ENCODE data around the gene TCAP.

Gene TCAP

GRCh38 chr17:39665642-39666224 lies 584 bp downstream of the TCAP start:
- H3K27ac ChIP-seq (ENCODE audit: low read depth, low read length, poor library complexity, severe bottlenecking), result no peak overlapping the region
- H3K4me3 ChIP-seq (ENCODE audit: low read depth, low read length, poor library complexity, severe bottlenecking), result no peak overlapping the region
- H3K9ac ChIP-seq (ENCODE audit: low read length), result no peak overlapping the region
- peaks cover 18% of the 10 kb centered on the region; the same call in 1 of the 2 replicates for H3K36me3 ChIP-seq (ENCODE audit: insufficient read depth, low read length)
- TF ChIP-seq EZH2 (IDR thresholded peaks at IDR 0.05; ENCODE audit: borderline replicate concordance, low read length), result no peak
- TF ChIP-seq CTCF (IDR thresholded peaks at IDR 0.05; ENCODE audit: low read length), result peak; percentile 18; the same call in 1 of the 2 replicates
- no peaks in the 10 kb centered on the region for H4K20me1 ChIP-seq (ENCODE audit: insufficient read depth, low read length)
- H3K9me3 ChIP-seq (ENCODE audit: low read length), result no peaks in the 10 kb centered on the region
- H3K79me2 ChIP-seq (ENCODE audit: insufficient read depth, low read length), result no peaks in the 10 kb centered on the region
- H3K4me1 ChIP-seq (ENCODE audit: insufficient read depth, low read length, severe bottlenecking), result peaks cover 11% of the 10 kb centered on the region
- no peak overlapping the region for H2AFZ ChIP-seq (ENCODE audit: low read length)
- H3K9me2 ChIP-seq (ENCODE audit: low read depth, low read length), result no peaks in the 10 kb centered on the region
- H3K27me3 ChIP-seq (ENCODE audit: insufficient read depth, low read length), result peaks cover 13% of the 10 kb centered on the region; the same call in 1 of the 2 replicates
- no peaks in the 10 kb centered on the region for H3F3A ChIP-seq (ENCODE audit: insufficient read depth, low read length)
- no peak overlapping the region for H3K4me2 ChIP-seq (ENCODE audit: low read length)

- Histone ChIP-seq H3K27ac (ENCODE audit: low read depth, low read length, poor library complexity, severe bottlenecking) (no peak overlapping the region), H3K4me1 (ENCODE audit: insufficient read depth, low read length, severe bottlenecking) (peaks cover 11% of the 10 kb centered on the region), H3F3A (ENCODE audit: insufficient read depth, low read length) (no peaks in the 10 kb centered on the region), H3K9me2 (ENCODE audit: low read depth, low read length) (no peaks in the 10 kb centered on the region), H4K20me1 (ENCODE audit: insufficient read depth, low read length) (no peaks in the 10 kb centered on the region), H3K9ac (ENCODE audit: low read length) (no peak overlapping the region), H3K9me3 (ENCODE audit: low read length) (no peaks in the 10 kb centered on the region), H3K4me3 (ENCODE audit: low read depth, low read length, poor library complexity, severe bottlenecking) (no peak overlapping the region), H3K4me2 (ENCODE audit: low read length) (no peak overlapping the region), H3K27me3 (ENCODE audit: insufficient read depth, low read length) (peaks cover 13% of the 10 kb centered on the region; the same call in 1 of the 2 replicates), H3K36me3 (ENCODE audit: insufficient read depth, low read length) (peaks cover 13% of the 10 kb centered on the region; the same call in 1 of the 2 replicates), H3K79me2 (ENCODE audit: insufficient read depth, low read length) (no peaks in the 10 kb centered on the region), H2AFZ (ENCODE audit: low read length) (no peak overlapping the region)
- TF ChIP-seq CTCF (IDR thresholded peaks at IDR 0.05; ENCODE audit: low read length) (no peak), EZH2 (IDR thresholded peaks at IDR 0.05; ENCODE audit: borderline replicate concordance, low read length) (no peak)
Observed at GRCh38 chr17:39666231-39666600, 1.1 kb downstream of the TCAP start.

- Histone ChIP-seq H3K27ac (ENCODE audit: low read depth, low read length, poor library complexity, severe bottlenecking) (no peak overlapping the region), H3K27me3 (ENCODE audit: insufficient read depth, low read length) (peaks cover 13% of the 10 kb centered on the region; the same call in 1 of the 2 replicates), H3K4me1 (ENCODE audit: insufficient read depth, low read length, severe bottlenecking) (peaks cover 12% of the 10 kb centered on the region), H3K79me2 (ENCODE audit: insufficient read depth, low read length) (no peaks in the 10 kb centered on the region), H3K4me3 (ENCODE audit: low read depth, low read length, poor library complexity, severe bottlenecking) (no peak overlapping the region), H3K9ac (ENCODE audit: low read length) (no peak overlapping the region), H2AFZ (ENCODE audit: low read length) (no peak overlapping the region), H4K20me1 (ENCODE audit: insufficient read depth, low read length) (no peaks in the 10 kb centered on the region), H3K36me3 (ENCODE audit: insufficient read depth, low read length) (peaks cover 8% of the 10 kb centered on the region; the same call in 1 of the 2 replicates), H3F3A (ENCODE audit: insufficient read depth, low read length) (no peaks in the 10 kb centered on the region), H3K4me2 (ENCODE audit: low read length) (no peak overlapping the region), H3K9me3 (ENCODE audit: low read length) (no peaks in the 10 kb centered on the region), H3K9me2 (ENCODE audit: low read depth, low read length) (no peaks in the 10 kb centered on the region)
- TF ChIP-seq EZH2 (IDR thresholded peaks at IDR 0.05; ENCODE audit: borderline replicate concordance, low read length), result no peak
- no peak for TF ChIP-seq CTCF (IDR thresholded peaks at IDR 0.05; ENCODE audit: low read length)
Observed at GRCh38 chr17:39666601-39667261, 1.6 kb downstream of the TCAP start.

Measured in OCI-LY1 (cell line).